ENCODE data around the gene SALL2.
A peak's percentile ranks its signal among the peaks of the same experiment; 100 is the strongest.

The SALL2 gene

DNA sequence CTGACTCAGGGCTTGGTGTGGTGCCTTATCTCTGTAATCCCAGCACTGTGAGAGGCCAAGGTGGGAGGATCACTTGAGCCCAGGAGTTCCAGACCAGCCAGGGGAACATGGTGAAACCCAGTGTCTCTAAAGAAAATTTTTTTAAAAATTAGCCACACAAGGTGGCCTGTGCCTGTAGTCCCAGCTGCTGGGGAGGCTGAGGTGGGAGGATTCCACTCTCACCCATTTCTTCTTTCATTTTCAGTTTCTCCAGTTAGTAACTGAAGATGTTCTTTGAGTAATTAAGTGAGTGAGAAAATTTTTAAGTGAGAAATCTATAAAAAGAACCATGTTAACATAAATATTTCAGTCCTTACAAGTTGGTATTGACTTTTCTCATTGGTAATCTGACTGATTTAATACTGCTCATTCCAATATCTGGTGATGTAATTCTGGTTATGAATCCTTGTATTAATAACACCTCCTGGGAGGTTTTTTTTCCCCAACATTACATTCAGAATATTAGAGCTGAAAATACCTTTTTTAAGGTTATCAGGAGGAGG, 21.1 kb downstream of the SALL2 start:
- TF ChIP-seq, protein P1, sequence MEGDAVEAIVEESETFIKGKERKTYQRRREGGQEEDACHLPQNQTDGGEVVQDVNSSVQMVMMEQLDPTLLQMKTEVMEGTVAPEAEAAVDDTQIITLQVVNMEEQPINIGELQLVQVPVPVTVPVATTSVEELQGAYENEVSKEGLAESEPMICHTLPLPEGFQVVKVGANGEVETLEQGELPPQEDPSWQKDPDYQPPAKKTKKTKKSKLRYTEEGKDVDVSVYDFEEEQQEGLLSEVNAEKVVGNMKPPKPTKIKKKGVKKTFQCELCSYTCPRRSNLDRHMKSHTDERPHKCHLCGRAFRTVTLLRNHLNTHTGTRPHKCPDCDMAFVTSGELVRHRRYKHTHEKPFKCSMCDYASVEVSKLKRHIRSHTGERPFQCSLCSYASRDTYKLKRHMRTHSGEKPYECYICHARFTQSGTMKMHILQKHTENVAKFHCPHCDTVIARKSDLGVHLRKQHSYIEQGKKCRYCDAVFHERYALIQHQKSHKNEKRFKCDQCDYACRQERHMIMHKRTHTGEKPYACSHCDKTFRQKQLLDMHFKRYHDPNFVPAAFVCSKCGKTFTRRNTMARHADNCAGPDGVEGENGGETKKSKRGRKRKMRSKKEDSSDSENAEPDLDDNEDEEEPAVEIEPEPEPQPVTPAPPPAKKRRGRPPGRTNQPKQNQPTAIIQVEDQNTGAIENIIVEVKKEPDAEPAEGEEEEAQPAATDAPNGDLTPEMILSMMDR (IDR thresholded peaks at IDR 0.05; ENCODE audit: low read depth, low read length, missing control alignments), result no peak
- H3K4me3 ChIP-seq (ENCODE audit: low read depth, low read length), result no peak overlapping the region
- no peak for DNase-seq (ENCODE audit: low read depth)

DNA sequence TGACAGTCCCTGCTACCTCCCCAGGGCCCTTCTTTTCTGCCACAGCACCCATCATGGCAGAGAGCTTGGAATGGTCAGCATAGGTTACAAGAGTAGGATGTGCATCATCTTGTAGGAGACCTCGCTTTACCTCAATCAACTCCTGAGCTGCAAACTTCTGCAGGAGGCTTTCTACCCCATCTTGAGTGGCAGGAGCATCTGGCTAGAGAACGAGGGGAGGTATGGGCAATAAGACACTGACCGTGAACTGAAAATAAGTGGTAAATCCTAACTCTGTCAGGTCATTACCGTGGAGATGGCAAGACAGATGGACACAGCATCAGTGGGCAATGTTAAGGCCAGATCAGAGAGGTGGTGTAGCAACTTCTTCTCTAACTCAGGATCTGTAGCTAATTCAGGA, 22.8 kb downstream of the SALL2 start:
- no peak for DNase-seq (ENCODE audit: low read depth)
- TF ChIP-seq, protein P1 (IDR thresholded peaks at IDR 0.05; ENCODE audit: low read depth, low read length, missing control alignments), result no peak
- no peak overlapping the region for H3K4me3 ChIP-seq (ENCODE audit: low read depth, low read length)

DNA sequence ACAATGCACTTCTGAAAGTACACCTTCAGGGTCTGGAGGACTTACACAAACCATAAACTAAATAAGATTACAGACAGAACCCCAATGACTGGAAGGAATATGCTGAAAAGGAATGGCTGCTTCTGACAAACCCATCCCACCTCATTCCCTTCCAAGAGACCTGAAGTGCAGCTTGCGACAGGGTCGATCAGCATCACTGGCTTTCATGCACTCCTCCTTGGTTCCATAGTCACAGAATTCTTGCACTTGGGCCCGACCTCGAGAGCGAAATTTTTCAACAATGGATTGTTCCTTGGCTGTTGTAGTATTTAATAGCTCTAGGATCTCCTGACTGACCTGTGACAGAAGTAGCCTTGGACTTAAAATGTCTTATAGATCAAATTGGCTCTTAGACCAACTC, 24.6 kb downstream of the SALL2 start:
- TF ChIP-seq, protein P1 (IDR thresholded peaks at IDR 0.05; ENCODE audit: low read depth, low read length, missing control alignments), result no peak
- no peak for DNase-seq (ENCODE audit: low read depth)
- no peak overlapping the region for H3K4me3 ChIP-seq (ENCODE audit: low read depth, low read length)

DNA sequence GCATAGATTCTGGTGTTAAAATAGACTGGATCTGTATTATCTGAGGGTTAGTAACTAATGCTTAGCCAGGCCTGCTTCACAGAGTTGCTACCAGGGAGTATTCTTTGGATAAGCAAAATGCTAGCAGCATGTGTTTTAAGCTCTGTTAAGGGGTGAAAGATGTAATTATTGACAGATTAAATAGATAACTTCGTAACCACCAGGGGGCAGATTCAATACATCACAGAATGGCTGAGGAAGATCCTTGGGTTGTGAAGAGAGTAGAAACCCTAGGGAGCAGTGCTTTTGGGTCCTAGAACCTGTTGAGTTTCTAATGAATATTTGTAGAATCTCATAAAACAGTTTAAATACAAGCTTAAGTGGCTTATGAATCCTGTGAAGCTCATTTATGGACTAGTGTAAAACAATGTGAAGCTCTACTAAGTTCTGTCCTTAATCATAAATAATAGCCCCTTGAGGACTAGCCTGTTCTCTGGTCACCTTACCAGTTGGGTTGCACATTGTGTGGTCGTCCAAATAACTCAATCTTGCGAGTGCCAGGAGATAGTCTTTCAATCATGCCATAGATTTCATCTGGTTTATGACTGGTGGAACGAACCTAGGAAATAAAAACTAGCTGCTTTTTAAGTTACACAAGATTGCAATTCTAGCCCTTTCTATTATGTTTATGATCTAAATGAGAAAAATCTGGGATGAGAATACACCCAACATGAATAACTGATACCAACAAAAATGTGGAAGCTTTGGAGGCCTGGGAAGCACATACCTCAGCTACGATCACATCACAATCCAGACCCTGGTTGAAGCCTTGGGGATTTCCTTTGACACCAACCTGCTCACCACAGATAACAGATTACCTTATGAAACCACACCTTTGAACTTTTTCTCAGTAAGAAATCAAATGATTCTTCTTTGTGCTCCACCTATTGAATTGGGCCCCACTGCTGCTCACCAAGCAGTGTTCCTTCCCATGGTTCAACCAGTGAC, 27.3 kb downstream of the SALL2 start:
- DNase-seq (ENCODE audit: low read depth), result no peak
- H3K4me3 ChIP-seq (ENCODE audit: low read depth, low read length), result no peak overlapping the region
- TF ChIP-seq, protein P1 (IDR thresholded peaks at IDR 0.05; ENCODE audit: low read depth, low read length, missing control alignments), result peak; percentile 52

DNA sequence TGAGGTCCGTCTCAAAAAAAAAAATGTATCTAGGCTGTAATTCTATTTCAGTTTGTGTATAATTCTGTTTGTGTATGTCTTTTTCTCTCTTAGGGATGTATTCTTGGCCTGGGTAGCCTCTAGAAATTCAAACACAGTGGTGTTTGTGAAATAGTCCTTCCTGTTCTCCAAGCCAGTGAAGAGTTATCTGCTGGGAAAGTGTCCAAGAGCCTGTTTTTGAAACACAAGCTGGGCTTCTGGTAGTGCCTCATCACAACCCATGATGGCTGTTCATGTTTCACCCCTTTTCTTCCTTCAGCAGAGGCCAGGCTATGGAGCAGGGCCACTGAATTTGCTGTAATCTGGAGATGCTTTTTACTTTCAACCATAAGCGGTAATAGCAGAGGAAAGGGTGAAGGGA, 29.7 kb downstream of the SALL2 start:
- TF ChIP-seq, protein P1 (IDR thresholded peaks at IDR 0.05; ENCODE audit: low read depth, low read length, missing control alignments), result no peak
- H3K4me3 ChIP-seq (ENCODE audit: low read depth, low read length), result no peak overlapping the region
- DNase-seq (ENCODE audit: low read depth), result no peak

DNA sequence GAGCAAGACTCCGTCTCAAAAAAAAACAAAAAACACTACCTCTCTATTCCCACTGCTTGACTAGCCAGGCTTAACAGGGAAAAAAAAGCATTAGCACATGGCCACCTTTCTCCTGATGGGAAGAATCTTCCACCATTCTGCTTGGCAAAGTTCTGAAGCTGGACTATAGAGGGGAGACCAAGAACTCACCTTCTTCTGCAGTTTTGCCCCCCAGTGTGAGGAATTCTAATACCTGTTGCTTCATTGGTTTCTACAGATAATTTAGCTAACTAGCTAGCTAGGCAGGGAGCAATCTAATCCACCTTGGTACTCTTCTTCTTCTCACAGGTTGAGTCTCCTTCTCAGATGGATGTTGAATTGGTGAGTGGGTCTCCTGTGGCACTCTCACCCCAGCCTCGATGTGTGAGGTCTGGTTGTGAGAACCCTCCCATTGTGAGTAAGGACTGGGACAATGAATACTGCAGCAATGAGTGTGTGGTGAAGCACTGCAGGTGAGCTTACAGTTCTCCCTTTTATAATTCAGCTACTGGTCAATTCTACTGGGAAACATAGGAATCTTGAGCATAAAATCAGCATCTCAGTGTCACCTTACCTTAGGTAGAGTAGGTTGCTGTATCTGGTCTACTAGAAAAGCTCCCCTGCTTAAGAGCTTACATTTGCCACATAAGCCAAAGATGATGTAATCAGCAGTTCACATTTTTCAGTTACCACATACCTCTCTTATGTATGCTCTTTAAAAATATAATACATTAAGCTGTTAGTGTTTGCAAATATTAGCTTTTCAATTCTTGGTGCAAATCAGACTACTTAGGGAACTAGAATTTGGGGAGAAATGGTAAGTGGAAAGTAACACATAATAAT, 31.0 kb downstream of the SALL2 start:
- no peak for DNase-seq (ENCODE audit: low read depth)
- TF ChIP-seq, protein P1 (IDR thresholded peaks at IDR 0.05; ENCODE audit: low read depth, low read length, missing control alignments), result no peak

More for the DNA sequence above, 31.0 kb downstream of the SALL2 start:
- no peak overlapping the region for H3K4me3 ChIP-seq (ENCODE audit: low read depth, low read length)

Measured in GM12864 (cell line).